Ovary (tissue), 9 donors: ENCODE results near the gene LMO7. TPM values are rescaled to one million over a fixed set of nuclear protein-coding genes. Genes with fewer than 3 reads are reported as not detected.

Experiments
- DNase-seq, 5 donors: peaks; one replicate each; pipeline ENCODE4 v3.0.0-alpha.2; 2019 to 2020
- H3K27ac ChIP-seq, 2 donors: fragments of 200-600 bp; one replicate each; pipeline versions ENCODE4 v1.5.1 to v1.8.0; 2019 to 2022
- H3K27me3 ChIP-seq: fragments of 200-600 bp; one replicate; pipeline ENCODE4 v1.8.0; 2022
- H3K36me3 ChIP-seq: fragments of 200-600 bp; sonication (generic); one replicate; pipeline ENCODE4 v1.5.1; 2019
- H3K4me1 ChIP-seq: one replicate; pipeline ENCODE4 v1.8.1; 2013; ENCODE audit warnings: mild to moderate bottlenecking, moderate library complexity; ENCODE audit not compliant: insufficient read depth
- H3K4me3 ChIP-seq: fragments of 200-600 bp; sonication (generic); one replicate; pipeline ENCODE4 v1.5.1; 2017
- H3K9me3 ChIP-seq, 2 donors: fragments of 200-600 bp in 1 of 2; sonication (generic) in 1 of 2; one replicate each; pipeline versions ENCODE4 v1.5.1 to v1.8.1; 2013 to 2019; ENCODE audit warnings: mild to moderate bottlenecking in 1 of 2, moderate library complexity in 1 of 2
- EP300 ChIP-seq: sonication (generic); formaldehyde crosslinking; IDR thresholded peaks from one replicate; pipeline ENCODE4 v1.6.1; 2017; ENCODE audit warnings: antibody characterized with exemption
- POLR2A ChIP-seq: fragments of 450-650 bp; IDR thresholded peaks from one replicate; pipeline ENCODE4 v1.6.1; 2017; ENCODE audit warnings: antibody characterized with exemption, mild to moderate bottlenecking, moderate library complexity
- whole genome bisulfite sequencing, 3 donors: extraction: QIAGEN DNeasy Blood & Tissue Kit in 1 of 3; methylation state at CpG; one replicate each; pipeline versions ENCODE4 v1.1.5 to v1.1.7; 2013 to 2017; 5-methylcytosine and 5-hydroxymethylcytosine counted together
- intact Hi-C, 4 donors: fragments of 100-400 bp; cut with DNase I; formaldehyde crosslinking; loops; one replicate each; pipeline versions ENCODE4 v1.11.0 to v1.15.1; 2022 to 2023
- polyA plus RNA-seq, 2 donors: library from polyadenylated mRNA; stranded (reverse); fragments of 200-250 nt in 1 of 2; fragments of 350-450 nt in 1 of 2; fragmentation: Illumina TruSeq in 1 of 2; extraction: RNeasy Lipid Tissue Mini Kit (QIAGEN cat#74804) in 1 of 2; gene quantifications; one replicate each; pipeline ENCODE4 v1.2.3, GENCODE V29; 2013 to 2014
- total RNA-seq, 7 donors: library from RNA; depleted of rRNA in 2 of 7; stranded (reverse); fragments of >200 nt in 2 of 7; fragmentation: NEBNext Ultra II Directional in 3 of 7; extraction: Animal tissue kit (Norgen Biotek cat#: 25700) in 3 of 7; gene quantifications; one replicate each; pipeline versions ENCODE4 v1.1.0 to v1.2.4, GENCODE V29; 2016 to 2023
- TF ChIP-seq, protein P1 (sequence below), 3 donors: fragments of 450-650 bp in 2 of 3; fragments of 200-600 bp in 1 of 3; IDR thresholded peaks; one replicate each; pipeline versions ENCODE4 v1.5.1 to v1.8.0; 2016 to 2022; ENCODE audit warnings: antibody characterized with exemption in 3 of 3, mild to moderate bottlenecking in 1 of 3
- donor health status: DM: no; HTN: no; CAD: no; lungs with moderate emphysema.
- donor health status: DM: no; HTN: no; CAD: no.
- donor health status: Bipolar disorder and iron deficiency.
- donor health status: DM: yes; HTN: yes; CAD: no.
- donor health status: DM: no; HTN: no; CAD: no.
- donor health status: DM: yes; HTN: yes; CAD: no.

Gene LMO7
- total and polyA plus RNA-seq, 9 donors: 9.6 to 60.7 (median 20.1) TPM

- no peak for DNase-seq
- no peaks in the 10 kb centered on the region for H3K36me3 ChIP-seq
- H3K4me3 ChIP-seq: no peak overlapping the region
- TF ChIP-seq POLR2A (no peak), EP300 (no peak)
- TF ChIP-seq, protein P1, sequence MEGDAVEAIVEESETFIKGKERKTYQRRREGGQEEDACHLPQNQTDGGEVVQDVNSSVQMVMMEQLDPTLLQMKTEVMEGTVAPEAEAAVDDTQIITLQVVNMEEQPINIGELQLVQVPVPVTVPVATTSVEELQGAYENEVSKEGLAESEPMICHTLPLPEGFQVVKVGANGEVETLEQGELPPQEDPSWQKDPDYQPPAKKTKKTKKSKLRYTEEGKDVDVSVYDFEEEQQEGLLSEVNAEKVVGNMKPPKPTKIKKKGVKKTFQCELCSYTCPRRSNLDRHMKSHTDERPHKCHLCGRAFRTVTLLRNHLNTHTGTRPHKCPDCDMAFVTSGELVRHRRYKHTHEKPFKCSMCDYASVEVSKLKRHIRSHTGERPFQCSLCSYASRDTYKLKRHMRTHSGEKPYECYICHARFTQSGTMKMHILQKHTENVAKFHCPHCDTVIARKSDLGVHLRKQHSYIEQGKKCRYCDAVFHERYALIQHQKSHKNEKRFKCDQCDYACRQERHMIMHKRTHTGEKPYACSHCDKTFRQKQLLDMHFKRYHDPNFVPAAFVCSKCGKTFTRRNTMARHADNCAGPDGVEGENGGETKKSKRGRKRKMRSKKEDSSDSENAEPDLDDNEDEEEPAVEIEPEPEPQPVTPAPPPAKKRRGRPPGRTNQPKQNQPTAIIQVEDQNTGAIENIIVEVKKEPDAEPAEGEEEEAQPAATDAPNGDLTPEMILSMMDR (IDR thresholded peaks at IDR 0.05): no peak
- intact Hi-C loops: no loop called here
- H3K4me1 ChIP-seq: no peaks in the 10 kb centered on the region
- WGBS, 3 donors: 86 to 91% (median 89%) methylated on average over 1 of the region's 1 CpG
- H3K27me3 ChIP-seq: no peaks in the 10 kb centered on the region
- no peaks in the 10 kb centered on the region for H3K9me3 ChIP-seq
- no peak overlapping the region for H3K27ac ChIP-seq
Observed at GRCh38 chr13:75647126-75647784, 11.1 kb downstream of the LMO7 start.

DNA sequence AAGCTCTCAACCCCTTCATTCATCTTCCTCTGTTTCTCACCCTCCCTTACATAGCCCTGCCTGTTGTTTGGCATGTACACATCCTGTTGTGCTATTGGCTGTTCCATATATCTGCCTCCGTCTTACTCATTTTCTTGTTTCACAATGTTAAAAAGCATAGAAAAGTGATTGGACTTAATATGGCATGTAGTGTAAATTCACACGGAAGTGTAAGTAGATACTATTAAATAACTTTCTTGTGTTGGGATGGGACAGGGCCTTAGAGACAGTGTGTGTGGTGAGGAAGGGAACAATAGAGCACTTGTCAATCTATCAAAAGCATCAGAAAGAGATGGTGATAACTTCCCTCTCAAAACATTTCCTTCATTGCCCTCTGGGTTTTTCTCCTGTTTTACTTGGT lies 12.3 kb downstream of the LMO7 start:
- Histone ChIP-seq H3K4me3 (no peak overlapping the region), H3K4me1 (no peaks in the 10 kb centered on the region), H3K9me3 (no peaks in the 10 kb centered on the region), H3K27ac (no peak overlapping the region), H3K27me3 (no peaks in the 10 kb centered on the region), H3K36me3 (no peaks in the 10 kb centered on the region)
- WGBS, 3 donors: 94 to 98% (median 97%) methylated on average over 2 of the region's 2 CpGs
- DNase-seq: no peak
- intact Hi-C loops: no loop called here
- no peak for TF ChIP-seq EP300
- TF ChIP-seq POLR2A: no peak
- TF ChIP-seq, protein P1 (IDR thresholded peaks at IDR 0.05): no peak

- TF ChIP-seq, protein P1 (IDR thresholded peaks at IDR 0.05): no peak
- TF ChIP-seq POLR2A (no peak), EP300 (no peak)
- H3K27me3 ChIP-seq: no peaks in the 10 kb centered on the region
- WGBS, 3 donors: 78 to 95% (median 93%) methylated on average over 2 of the region's 2 CpGs
- no peak overlapping the region for H3K4me3 ChIP-seq
- no peaks in the 10 kb centered on the region for H3K4me1 ChIP-seq
- no peak for DNase-seq
- intact Hi-C loops: no loop called here
- H3K36me3 ChIP-seq: no peaks in the 10 kb centered on the region
- no peak overlapping the region for H3K27ac ChIP-seq
- no peaks in the 10 kb centered on the region for H3K9me3 ChIP-seq
Observed at GRCh38 chr13:75651013-75651412, 14.9 kb downstream of the LMO7 start.

GRCh38 chr13:75652726-75653125 lies 16.6 kb downstream of the LMO7 start:
- H3K27me3 ChIP-seq: no peaks in the 10 kb centered on the region
- TF ChIP-seq EP300 (no peak), POLR2A (no peak)
- TF ChIP-seq, protein P1 (IDR thresholded peaks at IDR 0.05): no peak
- H3K36me3 ChIP-seq: no peaks in the 10 kb centered on the region
- intact Hi-C loops: no loop called here
- H3K9me3 ChIP-seq: no peaks in the 10 kb centered on the region
- DNase-seq: no peak
- H3K4me1 ChIP-seq: no peaks in the 10 kb centered on the region
- no peak overlapping the region for H3K4me3 ChIP-seq
- no peak overlapping the region for H3K27ac ChIP-seq
- WGBS, 3 donors: 81 to 88% (median 85%) methylated on average over 2 of the region's 2 CpGs
